ENCODE data around the gene RPL39L. TPM values are rescaled to one million over a fixed set of nuclear protein-coding genes. Genes with fewer than 3 reads are reported as not detected.

The RPL39L gene
- total and polyA plus RNA-seq, 2 of the 13 experiments (the other 11 are each of a cell fraction or from before 2014, with no cell fraction given): not detected

DNA sequence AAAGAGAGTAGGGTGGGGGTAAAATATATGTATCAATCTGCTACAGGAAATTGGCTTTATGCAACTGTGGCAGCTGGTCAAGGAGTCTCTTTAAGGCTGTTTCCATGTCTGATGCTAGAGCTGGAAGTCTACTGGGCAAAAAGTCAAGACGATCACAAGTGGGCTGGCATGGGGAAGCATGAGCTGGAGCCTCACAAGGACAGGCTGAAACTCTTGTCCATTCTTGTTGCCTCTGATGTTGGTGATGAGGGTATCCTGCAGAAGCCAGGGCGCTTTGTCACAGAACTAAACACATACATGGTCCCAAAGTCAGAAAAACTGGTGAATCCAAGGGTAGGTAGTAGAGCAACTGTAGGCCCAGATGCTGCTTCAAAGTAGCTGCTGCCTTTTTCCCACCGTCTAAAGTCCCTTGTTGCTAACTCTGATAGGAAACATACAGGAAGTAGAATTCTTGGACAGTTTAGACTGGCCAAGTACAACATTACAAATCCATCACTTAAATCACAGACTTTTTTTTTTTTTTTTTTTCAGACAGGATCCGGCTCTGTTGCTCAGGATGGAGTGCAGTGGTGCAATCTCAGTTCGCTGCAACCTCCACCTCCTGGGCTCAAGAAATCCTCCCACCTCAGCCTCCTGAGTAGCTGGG lies 54.2 kb downstream of the RPL39L start:
- CTCF ChIA-PET (ENCODE audit: low intra/inter-chr PET ratio, low total read pairs): no interaction called here
- Histone ChIP-seq H3K27me3 (ENCODE audit: control insufficient read depth in 1 of 2, insufficient read depth in 2 of 2, low read length in 2 of 2) (no peaks in the 10 kb centered on the region), H3K27ac (ENCODE audit: extremely low read length, insufficient read depth, low read length) (no peak overlapping the region), H3K79me2 (ENCODE audit: insufficient read depth, low read length) (no peaks in the 10 kb centered on the region), H3K36me3 (replicated peaks in 1 of 2; ENCODE audit: control insufficient read depth in 1 of 2, insufficient read depth in 2 of 2, low read length in 2 of 2) (no peaks in the 10 kb centered on the region), H4K20me1 (ENCODE audit: insufficient read depth, low read length) (no peaks in the 10 kb centered on the region), H3K4me1 (ENCODE audit: insufficient read depth, low read length) (peaks cover 47% of the 10 kb centered on the region), H3K9me3 (ENCODE audit: low read length) (no peaks in the 10 kb centered on the region; the same call in 1 of the 2 replicates), H3K9ac (ENCODE audit: insufficient read depth, low read depth, low read length) (no peak overlapping the region), H3K4me3 (replicated peaks in 1 of 3; ENCODE audit: insufficient read depth in 1 of 3, low read depth in 2 of 3, low read length in 3 of 3) (no peak overlapping the region), H3K4me2 (ENCODE audit: low read depth, low read length) (no peak overlapping the region), H2AFZ (ENCODE audit: low read length) (no peak overlapping the region)
- FAIRE-seq (no peak), DNase-seq (ENCODE audit: low spot score) (no peak), ATAC-seq (peak; percentile 17; the same call in 2 of the 3 replicates)
- BruUV-seq (replicated peaks): no TSS peak
- TF ChIP-seq BCL6 (CRISPR knock-in tag; IDR thresholded peaks at IDR 0.05) (no peak), KLF15 (CRISPR knock-in tag; IDR thresholded peaks at IDR 0.05; ENCODE audit: borderline replicate concordance) (no peak), ZFP91 (CRISPR knock-in tag; IDR thresholded peaks at IDR 0.05; ENCODE audit: borderline replicate concordance) (no peak), NFKB2 (CRISPR knock-in tag; IDR thresholded peaks at IDR 0.05; ENCODE audit: borderline replicate concordance) (no peak)
- 62% methylated on average over 5 of the region's 5 CpGs for WGBS (ENCODE audit: low lambda C conversion rate)
- in situ Hi-C loops (cut with HindIII; ENCODE audit: extremely low pct_ligation_motif_present, low pct_unique_long_range_greater_than_20kb) (no loop called here), intact Hi-C loops (cut with micrococcal nuclease; ENCODE audit: unreplicated experiment) (no loop called here)
- POLR2A ChIA-PET: interaction anchor here (0.6 to 3.0 kb wide), 2 partner anchors 9 to 45 kb away, joined by 6 to 16 read pairs; no protein-coding TSS in a partner anchor

DNA sequence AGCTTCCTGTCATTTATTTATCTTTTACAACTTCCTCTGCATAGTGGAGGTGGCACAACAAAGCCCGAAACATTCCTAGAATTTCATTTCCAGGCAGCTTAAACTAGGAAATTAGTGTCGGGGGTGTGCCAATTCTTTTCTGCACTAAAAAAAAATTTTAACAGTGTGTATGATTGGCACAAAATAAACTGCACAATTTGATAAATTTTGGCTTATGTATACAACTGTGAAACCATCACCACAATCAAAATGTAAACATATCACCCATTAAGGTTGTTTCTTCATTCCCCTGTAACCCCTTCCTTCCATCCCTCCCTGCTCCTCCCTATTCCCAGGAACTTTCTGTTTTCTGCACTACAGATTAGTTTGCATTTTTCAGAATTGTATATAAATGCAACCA lies 54.7 kb downstream of the RPL39L start:
- 88% methylated on average over 2 of the region's 2 CpGs for WGBS (ENCODE audit: low lambda C conversion rate)
- Histone ChIP-seq H4K20me1 (ENCODE audit: insufficient read depth, low read length) (no peaks in the 10 kb centered on the region), H3K36me3 (replicated peaks in 1 of 2; ENCODE audit: control insufficient read depth in 1 of 2, insufficient read depth in 2 of 2, low read length in 2 of 2) (no peaks in the 10 kb centered on the region), H2AFZ (ENCODE audit: low read length) (no peak overlapping the region), H3K4me3 (replicated peaks in 1 of 3; ENCODE audit: insufficient read depth in 1 of 3, low read depth in 2 of 3, low read length in 3 of 3) (no peak overlapping the region), H3K9me3 (ENCODE audit: low read length) (no peaks in the 10 kb centered on the region; the same call in 1 of the 2 replicates), H3K4me2 (ENCODE audit: low read depth, low read length) (no peak overlapping the region), H3K27ac (ENCODE audit: extremely low read length, insufficient read depth, low read length) (no peak overlapping the region), H3K79me2 (ENCODE audit: insufficient read depth, low read length) (no peaks in the 10 kb centered on the region), H3K9ac (ENCODE audit: insufficient read depth, low read depth, low read length) (no peak overlapping the region), H3K4me1 (ENCODE audit: insufficient read depth, low read length) (peaks cover 52% of the 10 kb centered on the region), H3K27me3 (ENCODE audit: control insufficient read depth in 1 of 2, insufficient read depth in 2 of 2, low read length in 2 of 2) (no peaks in the 10 kb centered on the region)
- CTCF ChIA-PET (ENCODE audit: low intra/inter-chr PET ratio, low total read pairs): no interaction called here
- BruUV-seq (replicated peaks): no TSS peak
- POLR2A ChIA-PET: interaction anchor here (3.0 kb wide), 1 partner anchor 44 kb away, joined by 16 read pairs; no protein-coding TSS in a partner anchor
- ATAC-seq: no peak
- intact Hi-C loops (cut with micrococcal nuclease; ENCODE audit: unreplicated experiment) (no loop called here), in situ Hi-C loops (cut with HindIII; ENCODE audit: extremely low pct_ligation_motif_present, low pct_unique_long_range_greater_than_20kb) (no loop called here)
- TF ChIP-seq PRDM10 (CRISPR knock-in tag; IDR thresholded peaks at IDR 0.05; ENCODE audit: low read depth) (0 out of 2 replicates have a peak, but pooled peaks have one; percentile 26), KMT2A (CRISPR knock-in tag; IDR thresholded peaks at IDR 0.05) (no peak)
- no peak for FAIRE-seq
- no peak for DNase-seq (ENCODE audit: low spot score)

Measured in HepG2 (cell line).